NCI-H524 treated with DMSO at 0.1 percent for 48 hours (cell line): ENCODE data around the gene ATPAF2.
"Not testable (repeated sequence)": the region's sequence is repeated elsewhere in the genome, so short reads cannot be mapped to it uniquely, and the experiment has no call there.

Experiments used
- DNase-seq: peaks from one replicate; lab custom pipeline; 2025; lab: John Stamatoyannopoulos, UW

The ATPAF2 gene

GRCh38 chr17:18009609-18010420 is 29.2 kb downstream of the ATPAF2 start:
- DNase-seq = no peak

- no peak for DNase-seq
Observed at GRCh38 chr17:18008496-18009268, 30.3 kb downstream of the ATPAF2 start.

GRCh38 chr17:18006495-18007239 is 32.3 kb downstream of the ATPAF2 start:
- no peak for DNase-seq

GRCh38 chr17:18005496-18005895 is 33.5 kb downstream of the ATPAF2 start:
- no peak for DNase-seq

GRCh38 chr17:18004884-18005305 is 34.1 kb downstream of the ATPAF2 start:
- no peak for DNase-seq

GRCh38 chr17:18004345-18004744 is 34.6 kb downstream of the ATPAF2 start:
- peak; percentile 24 for DNase-seq

GRCh38 chr17:18002171-18002570 is 36.8 kb downstream of the ATPAF2 start:
- no peak for DNase-seq

- DNase-seq = no peak
Observed at GRCh38 chr17:18000030-18000408, 38.9 kb downstream of the ATPAF2 start.

GRCh38 chr17:17999364-18000029 is 39.5 kb downstream of the ATPAF2 start:
- DNase-seq = no peak

- no peak for DNase-seq
Observed at GRCh38 chr17:17998934-17999333, 40.0 kb downstream of the ATPAF2 start.

GRCh38 chr17:17995887-17996286 is 43.1 kb downstream of the ATPAF2 start:
- not testable (repeated sequence) for DNase-seq

- DNase-seq = peak; percentile 43
Observed at GRCh38 chr17:17994271-17995069, 44.5 kb downstream of the ATPAF2 start.

- no peak for DNase-seq
Observed at GRCh38 chr17:17993852-17994251, 45.1 kb downstream of the ATPAF2 start.

GRCh38 chr17:17993366-17993765 is 45.6 kb downstream of the ATPAF2 start:
- no peak for DNase-seq

GRCh38 chr17:17990282-17990681 is 48.7 kb downstream of the ATPAF2 start:
- no peak for DNase-seq

GRCh38 chr17:17989618-17990017 is 49.4 kb downstream of the ATPAF2 start:
- no peak for DNase-seq

- no peak for DNase-seq
Observed at GRCh38 chr17:17989081-17989480, 49.9 kb downstream of the ATPAF2 start.

- DNase-seq = no peak
Observed at GRCh38 chr17:17988427-17988945, 50.5 kb downstream of the ATPAF2 start.

GRCh38 chr17:17987901-17988300 is 51.1 kb downstream of the ATPAF2 start:
- no peak for DNase-seq

GRCh38 chr17:17987187-17987896 is 51.6 kb downstream of the ATPAF2 start:
- no peak for DNase-seq
